ENCODE results near the gene TMEM255A. TPM values are rescaled to one million over a fixed set of nuclear protein-coding genes. Genes with fewer than 3 reads are reported as not detected.
"Not testable (repeated sequence)": the region's sequence is repeated elsewhere in the genome, so short reads cannot be mapped to it uniquely, and the experiment has no call there.

TMEM255A gene
- total RNA-seq, 2 experiments from 2014 or later: not detected

DNA sequence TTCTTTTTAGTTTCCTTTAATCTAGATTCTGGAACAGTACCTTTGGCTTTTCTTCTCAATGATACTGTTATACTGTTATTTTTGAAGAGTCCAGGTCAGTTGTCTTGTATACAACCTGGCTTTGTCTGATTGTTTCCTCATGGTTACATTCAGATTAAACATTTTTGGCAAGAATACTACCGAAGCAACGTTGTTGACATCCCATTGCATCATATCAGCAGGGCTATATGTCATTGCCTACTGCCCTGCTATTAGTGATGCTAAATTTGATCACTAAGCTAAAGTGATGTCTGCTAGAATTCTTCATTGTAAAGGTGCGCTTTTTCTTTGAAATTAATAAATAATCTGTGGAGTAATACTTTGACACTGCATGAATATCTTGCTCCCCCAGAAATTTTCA, 44.8 kb upstream of the TMEM255A start:
- CTCF ChIA-PET: interaction anchor here (2.0 kb wide), 1 partner anchor 9 kb away, joined by 5 read pairs; no protein-coding TSS in a partner anchor
- no peak overlapping the region for H3K4me3 ChIP-seq (ENCODE audit: low read length)
- no peaks in the 10 kb centered on the region for H3K36me3 ChIP-seq (ENCODE audit: insufficient read depth, low read length)
- H3K27me3 Mint-ChIP-seq: no peaks in the 10 kb centered on the region
- no peaks in the 10 kb centered on the region for H3K4me1 ChIP-seq (ENCODE audit: insufficient read depth, low read length)
- TF ChIP-seq, protein P1, sequence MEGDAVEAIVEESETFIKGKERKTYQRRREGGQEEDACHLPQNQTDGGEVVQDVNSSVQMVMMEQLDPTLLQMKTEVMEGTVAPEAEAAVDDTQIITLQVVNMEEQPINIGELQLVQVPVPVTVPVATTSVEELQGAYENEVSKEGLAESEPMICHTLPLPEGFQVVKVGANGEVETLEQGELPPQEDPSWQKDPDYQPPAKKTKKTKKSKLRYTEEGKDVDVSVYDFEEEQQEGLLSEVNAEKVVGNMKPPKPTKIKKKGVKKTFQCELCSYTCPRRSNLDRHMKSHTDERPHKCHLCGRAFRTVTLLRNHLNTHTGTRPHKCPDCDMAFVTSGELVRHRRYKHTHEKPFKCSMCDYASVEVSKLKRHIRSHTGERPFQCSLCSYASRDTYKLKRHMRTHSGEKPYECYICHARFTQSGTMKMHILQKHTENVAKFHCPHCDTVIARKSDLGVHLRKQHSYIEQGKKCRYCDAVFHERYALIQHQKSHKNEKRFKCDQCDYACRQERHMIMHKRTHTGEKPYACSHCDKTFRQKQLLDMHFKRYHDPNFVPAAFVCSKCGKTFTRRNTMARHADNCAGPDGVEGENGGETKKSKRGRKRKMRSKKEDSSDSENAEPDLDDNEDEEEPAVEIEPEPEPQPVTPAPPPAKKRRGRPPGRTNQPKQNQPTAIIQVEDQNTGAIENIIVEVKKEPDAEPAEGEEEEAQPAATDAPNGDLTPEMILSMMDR (IDR thresholded peaks at IDR 0.05): no peak
- ATAC-seq (ENCODE audit: poor library complexity) (no peak), DNase-seq (no peak)
- H3K9me3 ChIP-seq (ENCODE audit: control insufficient read depth in 1 of 2, insufficient read depth in 1 of 2, low read length in 2 of 2): no peaks in the 10 kb centered on the region
- H3K27ac Mint-ChIP-seq: no peak overlapping the region
- no peaks in the 10 kb centered on the region for H3K36me3 Mint-ChIP-seq (ENCODE audit: low read depth)
- H3K27ac ChIP-seq (ENCODE audit: low read depth in 1 of 2, low read length in 2 of 2): no peak overlapping the region
- H3K27me3 ChIP-seq (ENCODE audit: control insufficient read depth in 1 of 2, insufficient read depth in 2 of 2, low read length in 2 of 2): no peaks in the 10 kb centered on the region
- H3K4me3 Mint-ChIP-seq: no peak overlapping the region
- H3K4me1 Mint-ChIP-seq (ENCODE audit: low read depth): no peaks in the 10 kb centered on the region
- intact Hi-C loops (cut with DNase I, micrococcal nuclease): no loop called here
- H3K9me3 Mint-ChIP-seq: no peaks in the 10 kb centered on the region
- POLR2A ChIA-PET: no interaction called here

DNA sequence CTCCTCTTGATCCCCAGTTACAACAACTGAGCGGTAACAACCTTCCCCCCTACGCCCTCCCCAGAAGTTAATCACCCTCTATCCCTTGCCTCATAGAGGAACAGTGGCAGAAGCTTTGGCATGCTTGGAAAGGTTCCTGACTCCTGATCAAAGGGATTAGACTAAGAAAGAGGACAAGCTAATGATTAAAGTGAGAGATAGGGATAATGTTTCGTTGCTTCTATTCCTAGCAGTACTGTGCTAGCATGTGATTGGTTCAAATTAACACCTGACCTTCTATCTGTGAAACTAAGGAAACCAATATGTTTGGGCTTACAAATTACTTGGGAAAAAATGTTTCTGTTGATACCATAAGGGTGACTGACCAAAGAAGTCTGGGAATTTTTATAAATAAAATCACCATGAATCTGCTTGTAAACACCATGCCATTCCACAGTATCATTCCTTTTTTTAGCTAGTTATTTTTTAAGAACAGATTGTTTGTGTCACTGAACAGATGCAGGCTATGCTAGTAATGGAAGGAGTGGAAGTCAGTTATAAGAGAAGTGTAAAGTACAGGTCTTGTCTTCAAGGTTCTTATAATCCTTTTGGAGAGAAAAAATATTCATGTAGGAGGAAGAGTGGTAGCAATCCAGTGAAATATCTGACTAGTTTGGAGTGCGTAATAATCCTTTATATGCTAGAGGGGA, 39.3 kb upstream of the TMEM255A start:
- Histone ChIP-seq H3K36me3 (ENCODE audit: insufficient read depth, low read length) (no peaks in the 10 kb centered on the region), H3K4me1 (ENCODE audit: insufficient read depth, low read length) (no peaks in the 10 kb centered on the region), H3K9me3 (ENCODE audit: control insufficient read depth in 1 of 2, insufficient read depth in 1 of 2, low read length in 2 of 2) (no peaks in the 10 kb centered on the region), H3K27me3 (ENCODE audit: control insufficient read depth in 1 of 2, insufficient read depth in 2 of 2, low read length in 2 of 2) (no peaks in the 10 kb centered on the region), H3K27ac (ENCODE audit: low read depth in 1 of 2, low read length in 2 of 2) (no peak overlapping the region), H3K4me3 (ENCODE audit: low read length) (no peak overlapping the region)
- POLR2A ChIA-PET: no interaction called here
- no peak overlapping the region for H3K27ac Mint-ChIP-seq
- TF ChIP-seq, protein P1 (IDR thresholded peaks at IDR 0.05): no peak
- CTCF ChIA-PET: no interaction called here
- intact Hi-C loops (cut with DNase I, micrococcal nuclease): no loop called here
- DNase-seq (no peak), ATAC-seq (ENCODE audit: poor library complexity) (no peak)
- H3K27me3 Mint-ChIP-seq: no peaks in the 10 kb centered on the region
- H3K9me3 Mint-ChIP-seq: no peaks in the 10 kb centered on the region
- H3K4me1 Mint-ChIP-seq (ENCODE audit: low read depth): no peaks in the 10 kb centered on the region
- H3K4me3 Mint-ChIP-seq: no peak overlapping the region
- H3K36me3 Mint-ChIP-seq (ENCODE audit: low read depth): no peaks in the 10 kb centered on the region

DNA sequence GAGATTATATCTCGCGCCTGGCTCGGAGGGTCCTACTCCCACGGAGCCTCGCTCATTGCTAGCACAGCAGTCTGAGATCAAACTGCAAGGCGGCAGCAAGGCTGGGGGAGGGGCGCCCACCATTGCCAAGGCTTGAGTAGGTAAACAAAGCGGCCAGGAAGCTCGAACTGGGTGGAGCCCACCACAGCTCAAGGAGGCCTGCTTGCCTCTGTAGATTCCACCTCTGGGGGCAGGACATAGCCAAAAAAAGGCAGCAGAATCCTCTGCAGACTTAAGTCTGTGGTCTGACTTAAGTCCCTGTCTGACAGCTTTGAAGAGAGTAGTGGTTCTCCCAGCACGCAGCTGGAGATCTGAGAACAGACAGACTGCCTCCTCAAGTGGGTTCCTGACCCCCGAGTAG, 33.3 kb upstream of the TMEM255A start:
- peaks cover 16% of the 10 kb centered on the region for H3K27me3 Mint-ChIP-seq
- H3K36me3 Mint-ChIP-seq (ENCODE audit: low read depth); intact Hi-C loops (cut with DNase I, micrococcal nuclease); H3K4me1 ChIP-seq (ENCODE audit: insufficient read depth, low read length); CTCF ChIA-PET; H3K27ac Mint-ChIP-seq; H3K4me1 Mint-ChIP-seq (ENCODE audit: low read depth); ATAC-seq (ENCODE audit: poor library complexity); H3K27ac ChIP-seq (ENCODE audit: low read depth in 1 of 2, low read length in 2 of 2); H3K9me3 ChIP-seq (ENCODE audit: control insufficient read depth in 1 of 2, insufficient read depth in 1 of 2, low read length in 2 of 2); POLR2A ChIA-PET; H3K36me3 ChIP-seq (ENCODE audit: insufficient read depth, low read length); H3K4me3 Mint-ChIP-seq; H3K27me3 ChIP-seq (ENCODE audit: control insufficient read depth in 1 of 2, insufficient read depth in 2 of 2, low read length in 2 of 2); H3K9me3 Mint-ChIP-seq; H3K4me3 ChIP-seq (ENCODE audit: low read length): not testable (repeated sequence)
- DNase-seq: peak in 1 of 14 experiments; percentile 50

DNA sequence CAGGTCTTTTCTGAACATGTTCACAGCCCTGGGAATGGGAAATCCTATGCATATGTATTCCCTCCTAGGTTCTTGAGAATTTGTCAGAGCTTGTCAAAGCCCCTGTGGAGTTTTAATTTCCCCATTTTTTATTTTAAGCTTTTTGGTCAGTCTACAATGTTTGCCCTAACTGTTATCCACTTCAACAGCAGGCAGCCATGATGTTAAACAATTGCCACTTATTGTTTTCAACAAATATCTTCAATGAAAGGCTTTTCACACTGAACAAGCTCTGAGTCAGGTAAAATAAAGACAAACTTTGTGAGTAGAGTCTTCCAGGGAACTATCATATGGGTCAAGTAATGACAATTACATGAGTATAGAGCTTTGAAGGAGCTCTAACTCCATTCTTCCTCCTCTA, 25.6 kb upstream of the TMEM255A start:
- ChIA-PET POLR2A (no interaction called here), CTCF (interaction anchor here (0.7 kb wide), 1 partner anchor 738 kb away, joined by 3 read pairs; no protein-coding TSS in a partner anchor)
- H3K9me3 ChIP-seq (ENCODE audit: control insufficient read depth in 1 of 2, insufficient read depth in 1 of 2, low read length in 2 of 2): peaks cover 4 to 14% of the 10 kb centered on the region in 2 experiments
- no peak overlapping the region for H3K27ac ChIP-seq (ENCODE audit: low read depth in 1 of 2, low read length in 2 of 2)
- no peaks in the 10 kb centered on the region for H3K4me1 ChIP-seq (ENCODE audit: insufficient read depth, low read length)
- H3K4me3 ChIP-seq (ENCODE audit: low read length): no peak overlapping the region
- ATAC-seq (ENCODE audit: poor library complexity): no peak
- no peak overlapping the region for H3K4me3 Mint-ChIP-seq
- intact Hi-C loops (cut with DNase I, micrococcal nuclease): no loop called here
- no peaks in the 10 kb centered on the region for H3K4me1 Mint-ChIP-seq (ENCODE audit: low read depth)
- no peak overlapping the region for H3K27ac Mint-ChIP-seq
- peaks cover 5% of the 10 kb centered on the region for H3K9me3 Mint-ChIP-seq
- H3K27me3 ChIP-seq (ENCODE audit: control insufficient read depth in 1 of 2, insufficient read depth in 2 of 2, low read length in 2 of 2): no peaks in the 10 kb centered on the region
- peaks cover 6% of the 10 kb centered on the region for H3K36me3 Mint-ChIP-seq (ENCODE audit: low read depth)
- H3K36me3 ChIP-seq (ENCODE audit: insufficient read depth, low read length): no peaks in the 10 kb centered on the region
- no peak for DNase-seq
- peaks cover 9% of the 10 kb centered on the region for H3K27me3 Mint-ChIP-seq
- TF ChIP-seq, protein P1 (IDR thresholded peaks at IDR 0.05): no peak
